Stimulated activated naive CD8-positive, alpha-beta T cell treated with anti-CD3 and anti-CD28 coated beads, Interleukin-15, amount 100 ng/mL, for 72 hours (primary cell): Measurements from ENCODE around the gene TTBK2.
A peak's percentile ranks its signal among the peaks of the same experiment; 100 is the strongest.
"Not testable (repeated sequence)": the region's sequence is repeated elsewhere in the genome, so short reads cannot be mapped to it uniquely, and the experiment has no call there.

ENCODE experiments used
- ATAC-seq: fragments of 150-1000 bp; cut with Tn5 transposase; 2 replicates; pipeline ENCODE4 v1.10.0; 2021; ENCODE audit warnings: mild to moderate bottlenecking, moderate library complexity
- DNase-seq, 2 donors: peaks; one replicate each; pipeline ENCODE4 v3.0.0; 2021 to 2022
- H3K27ac Mint-ChIP-seq, 2 donors: one replicate each; pipeline ENCODE4 v1.8.0; 2022; ENCODE audit warnings: mild to moderate bottlenecking in 2 of 2, mixed read lengths in 2 of 2, moderate library complexity in 2 of 2
- H3K27me3 Mint-ChIP-seq: one replicate; pipeline ENCODE4 v1.8.0; 2022; ENCODE audit warnings: mixed read lengths
- H3K4me1 Mint-ChIP-seq: one replicate; pipeline ENCODE4 v1.8.0; 2022; ENCODE audit warnings: mild to moderate bottlenecking, mixed read lengths
- H3K4me3 Mint-ChIP-seq, 2 donors: one replicate each; pipeline ENCODE4 v1.8.0; 2022; ENCODE audit warnings: mild to moderate bottlenecking in 2 of 2, mixed read lengths in 2 of 2, moderate library complexity in 1 of 2
- H3K9me3 Mint-ChIP-seq, 2 donors: one replicate each; pipeline ENCODE4 v1.8.0; 2022; ENCODE audit warnings: mixed read lengths in 2 of 2

Gene TTBK2

GRCh38 chr15:42766109-42766508 lies 154.5 kb downstream of the TTBK2 start:
- not testable (repeated sequence) for H3K27ac Mint-ChIP-seq, DNase-seq, H3K27me3 Mint-ChIP-seq, H3K4me1 Mint-ChIP-seq, ATAC-seq, H3K4me3 Mint-ChIP-seq
- peaks cover 26 to 52% of the 10 kb centered on the region in 2 donors for H3K9me3 Mint-ChIP-seq

- not testable (repeated sequence) for ATAC-seq, H3K4me3 Mint-ChIP-seq, H3K27me3 Mint-ChIP-seq, DNase-seq, H3K4me1 Mint-ChIP-seq, H3K27ac Mint-ChIP-seq
- H3K9me3 Mint-ChIP-seq = peaks cover 32 to 60% of the 10 kb centered on the region in 2 donors
These were observed 156.3 kb downstream of the TTBK2 start for GRCh38 chr15:42764154-42764731.

- not testable (repeated sequence) for DNase-seq, H3K4me1 Mint-ChIP-seq, H3K4me3 Mint-ChIP-seq, H3K27ac Mint-ChIP-seq, H3K27me3 Mint-ChIP-seq, ATAC-seq
- peaks cover 26 to 43% of the 10 kb centered on the region in 2 donors for H3K9me3 Mint-ChIP-seq
These were observed 158.8 kb downstream of the TTBK2 start for GRCh38 chr15:42761813-42762212.

- H3K4me1 Mint-ChIP-seq = peaks cover 6% of the 10 kb centered on the region
These were observed 159.8 kb downstream of the TTBK2 start for GRCh38 chr15:42760759-42761158.

GRCh38 chr15:42759093-42759492 lies 161.5 kb downstream of the TTBK2 start:
- Mint-ChIP-seq H3K27ac (peak overlapping the region in 1 of 2 donors; percentile 54), H3K9me3 (peaks cover 16 to 26% of the 10 kb centered on the region in 2 donors), H3K27me3 (no peaks in the 10 kb centered on the region), H3K4me1 (peaks cover 6% of the 10 kb centered on the region), H3K4me3 (no peak overlapping the region)
- ATAC-seq = no peak
- no peak for DNase-seq

More at GRCh38 chr15:42760759-42761158, 159.8 kb downstream of the TTBK2 start:
- no peaks in the 10 kb centered on the region for H3K27me3 Mint-ChIP-seq
- no peak overlapping the region for H3K27ac Mint-ChIP-seq
- ATAC-seq (no peak), DNase-seq (no peak)
- H3K4me3 Mint-ChIP-seq = no peak overlapping the region
- peaks cover 23 to 33% of the 10 kb centered on the region in 2 donors for H3K9me3 Mint-ChIP-seq

- peaks cover 7% of the 10 kb centered on the region in 2 donors for H3K9me3 Mint-ChIP-seq
- no peaks in the 10 kb centered on the region for H3K27me3 Mint-ChIP-seq
- H3K27ac Mint-ChIP-seq = no peak overlapping the region
- ATAC-seq (no peak), DNase-seq (no peak)
- H3K4me3 Mint-ChIP-seq = no peak overlapping the region
- no peaks in the 10 kb centered on the region for H3K4me1 Mint-ChIP-seq
These were observed 170.3 kb downstream of the TTBK2 start for GRCh38 chr15:42750306-42750705.

- no peaks in the 10 kb centered on the region for H3K27me3 Mint-ChIP-seq
- peaks cover 7% of the 10 kb centered on the region in 2 donors for H3K9me3 Mint-ChIP-seq
These were observed 171.3 kb downstream of the TTBK2 start for GRCh38 chr15:42749266-42749665.

GRCh38 chr15:42744195-42744594 lies 176.4 kb downstream of the TTBK2 start:
- H3K4me1 Mint-ChIP-seq = no peaks in the 10 kb centered on the region
- H3K9me3 Mint-ChIP-seq = no peaks in the 10 kb centered on the region
- H3K27ac Mint-ChIP-seq = no peak overlapping the region
- DNase-seq (no peak), ATAC-seq (no peak)
- no peaks in the 10 kb centered on the region for H3K27me3 Mint-ChIP-seq
- no peak overlapping the region for H3K4me3 Mint-ChIP-seq

More at GRCh38 chr15:42749266-42749665, 171.3 kb downstream of the TTBK2 start:
- H3K4me1 Mint-ChIP-seq = no peaks in the 10 kb centered on the region
- ATAC-seq (no peak), DNase-seq (no peak)
- no peak overlapping the region for H3K4me3 Mint-ChIP-seq
- no peak overlapping the region for H3K27ac Mint-ChIP-seq

GRCh38 chr15:42742149-42742548 lies 178.4 kb downstream of the TTBK2 start:
- no peaks in the 10 kb centered on the region for H3K27me3 Mint-ChIP-seq
- no peak overlapping the region for H3K4me3 Mint-ChIP-seq
- H3K4me1 Mint-ChIP-seq = peaks cover 11% of the 10 kb centered on the region

GRCh38 chr15:42741710-42742109 lies 178.9 kb downstream of the TTBK2 start:
- DNase-seq (no peak), ATAC-seq (no peak)
- Mint-ChIP-seq H3K27ac (no peak overlapping the region), H3K9me3 (no peaks in the 10 kb centered on the region), H3K4me1 (peaks cover 11% of the 10 kb centered on the region), H3K27me3 (no peaks in the 10 kb centered on the region), H3K4me3 (no peak overlapping the region)

More at GRCh38 chr15:42742149-42742548, 178.4 kb downstream of the TTBK2 start:
- DNase-seq = no peak
- no peak overlapping the region for H3K27ac Mint-ChIP-seq
- ATAC-seq = no peak
- no peaks in the 10 kb centered on the region for H3K9me3 Mint-ChIP-seq

- Mint-ChIP-seq H3K27me3 (no peaks in the 10 kb centered on the region), H3K4me1 (peaks cover 33% of the 10 kb centered on the region), H3K9me3 (no peaks in the 10 kb centered on the region), H3K27ac (peak overlapping the region; percentile 88 to 96), H3K4me3 (peak overlapping the region; percentile 78 to 88)
- DNase-seq (no peak), ATAC-seq (no peak)
These were observed 182.8 kb downstream of the TTBK2 start for GRCh38 chr15:42737529-42738328.

- peak; percentile 96 for ATAC-seq
- peak within 1 kb of the TSS; percentile 78 to 88 for H3K4me3 Mint-ChIP-seq
- peak; percentile 89 to 92 for DNase-seq
- no peaks in the 10 kb centered on the region for H3K9me3 Mint-ChIP-seq
- peaks cover 33% of the 10 kb centered on the region for H3K4me1 Mint-ChIP-seq
- no peaks in the 10 kb centered on the region for H3K27me3 Mint-ChIP-seq
- peak within 1 kb of the TSS; percentile 88 to 96 for H3K27ac Mint-ChIP-seq
These were observed 183.6 kb downstream of the TTBK2 start, which contains the start of gene CDAN1 for GRCh38 chr15:42736793-42737528. CDAN1 (minus strand) TSS chr15:42737128; CDS start chr15:42737102, 26 bp downstream.

- DNase-seq = peak; percentile 22 to 33
- H3K4me3 Mint-ChIP-seq = peak overlapping the region; percentile 78 to 88
- H3K27ac Mint-ChIP-seq = peak overlapping the region; percentile 64 to 93
- no peaks in the 10 kb centered on the region for H3K27me3 Mint-ChIP-seq
- peak; percentile 37 for ATAC-seq
- H3K9me3 Mint-ChIP-seq = no peaks in the 10 kb centered on the region
- H3K4me1 Mint-ChIP-seq = peaks cover 33% of the 10 kb centered on the region
These were observed 184.3 kb downstream of the TTBK2 start for GRCh38 chr15:42736178-42736792.

GRCh38 chr15:42735382-42736165 lies 185.0 kb downstream of the TTBK2 start:
- Mint-ChIP-seq H3K4me3 (peak overlapping the region; percentile 78 to 88), H3K27ac (peak overlapping the region; percentile 64 to 93), H3K9me3 (no peaks in the 10 kb centered on the region), H3K27me3 (no peaks in the 10 kb centered on the region), H3K4me1 (peaks cover 33% of the 10 kb centered on the region)
- ATAC-seq (no peak), DNase-seq (no peak)
